ENCODE results near the gene PLEKHM2.

- no peak for TF ChIP-seq ZBTB21 (CRISPR knock-in tag; IDR thresholded peaks at IDR 0.05; ENCODE audit: borderline replicate concordance)
- no peak for TF ChIP-seq CTCF (IDR thresholded peaks at IDR 0.05)
- no peak for TF ChIP-seq MXD4 (CRISPR knock-in tag; IDR thresholded peaks at IDR 0.05; ENCODE audit: borderline replicate concordance)
- TF ChIP-seq ZNF232 (CRISPR knock-in tag; IDR thresholded peaks at IDR 0.05): no peak
- no peak for TF ChIP-seq ZNF281 (CRISPR knock-in tag; IDR thresholded peaks at IDR 0.05)
- no peak for TF ChIP-seq E2F5 (CRISPR knock-in tag; IDR thresholded peaks at IDR 0.05)
- TF ChIP-seq ZNF317 (CRISPR knock-in tag; IDR thresholded peaks at IDR 0.05; ENCODE audit: borderline replicate concordance, low read depth): no peak
- TF ChIP-seq TEAD4 (CRISPR knock-in tag; IDR thresholded peaks at IDR 0.05): no peak
- TF ChIP-seq, protein P1, sequence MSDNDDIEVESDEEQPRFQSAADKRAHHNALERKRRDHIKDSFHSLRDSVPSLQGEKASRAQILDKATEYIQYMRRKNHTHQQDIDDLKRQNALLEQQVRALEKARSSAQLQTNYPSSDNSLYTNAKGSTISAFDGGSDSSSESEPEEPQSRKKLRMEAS (CRISPR knock-in tag; IDR thresholded peaks at IDR 0.05): no peak
- no peak for TF ChIP-seq ATF6 (CRISPR knock-in tag; IDR thresholded peaks at IDR 0.05)
- no peak for TF ChIP-seq FOXJ3 (CRISPR knock-in tag; IDR thresholded peaks at IDR 0.05; ENCODE audit: borderline replicate concordance)
- no peak for TF ChIP-seq NR1H2 (CRISPR knock-in tag; IDR thresholded peaks at IDR 0.05)
- peak; percentile 24; the same call in 1 of the 2 replicates for TF ChIP-seq ZNF121 (CRISPR knock-in tag; IDR thresholded peaks at IDR 0.05)
Measured at GRCh38 chr1:15708486-15709137, 24.5 kb downstream of the PLEKHM2 start.

All from WTC11 (cell line).